Stimulated activated CD4-positive, alpha-beta T cell treated with anti-CD3 and anti-CD28 coated beads, Interleukin-1b, Interleukin-23, amount 100 ng/mL, for 48 hours (primary cell): ENCODE data around the gene GALNT16.
"Not testable (repeated sequence)": the region's sequence is repeated elsewhere in the genome, so short reads cannot be mapped to it uniquely, and the experiment has no call there.

ENCODE experiments used
- DNase-seq: peaks from one replicate; pipeline ENCODE4 v3.0.0-alpha.2; 2020

GALNT16 gene

GRCh38 chr14:69259527-69260189 is at the start of gene GALNT16:
TSS of gene GALNT16 (plus strand) at chr14:69260158. CDS start at chr14:69260291, 133 bp downstream.
- no peak for DNase-seq

GRCh38 chr14:69214393-69214792 is 45.6 kb upstream of the GALNT16 start:
- DNase-seq = no peak

- not testable (repeated sequence) for DNase-seq
Observed at GRCh38 chr14:69217663-69218062, 42.3 kb upstream of the GALNT16 start.

- DNase-seq = no peak
Observed at GRCh38 chr14:69224946-69225345, 35.0 kb upstream of the GALNT16 start.

GRCh38 chr14:69226178-69226577 is 33.8 kb upstream of the GALNT16 start:
- DNase-seq = no peak

- DNase-seq = no peak
Observed at GRCh38 chr14:69226736-69227135, 33.2 kb upstream of the GALNT16 start.

DNA sequence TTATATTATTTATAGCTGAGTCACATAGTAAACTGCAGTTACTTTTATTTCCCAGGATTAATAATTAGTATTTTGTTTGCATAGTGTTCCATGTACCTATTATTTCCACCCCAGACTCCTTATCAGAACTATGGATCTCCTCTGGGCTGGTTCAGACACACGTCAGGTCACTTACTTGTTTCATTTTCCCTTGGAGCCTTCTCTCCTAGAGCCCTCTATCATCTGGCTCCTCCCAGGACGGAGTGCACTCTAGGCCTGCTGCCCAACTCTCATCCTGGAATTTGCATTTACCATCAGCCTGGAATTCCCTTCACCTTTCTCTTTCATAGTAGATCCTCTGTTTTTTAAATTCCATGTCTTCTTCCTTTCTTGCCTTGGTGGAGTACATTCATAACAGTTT is 28.5 kb upstream of the GALNT16 start:
- no peak for DNase-seq

DNA sequence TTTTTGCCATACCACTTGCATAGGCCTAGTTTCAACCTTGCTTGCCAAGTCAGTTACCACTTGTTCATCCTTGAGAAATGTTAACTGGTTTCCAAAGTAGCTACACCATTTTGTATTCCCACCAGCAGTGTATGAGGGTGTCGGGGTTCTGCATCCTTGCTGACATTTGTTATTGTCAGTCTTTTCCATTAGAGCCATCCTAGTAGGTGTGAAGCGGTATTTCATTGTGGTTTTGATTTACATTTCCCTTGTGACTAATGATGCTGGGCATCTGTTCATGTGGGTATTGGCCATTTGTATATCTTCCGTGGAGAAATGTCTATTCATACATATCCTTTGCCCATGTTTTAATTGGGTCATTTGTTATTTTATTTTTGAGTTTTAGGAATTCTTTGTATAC is 27.6 kb upstream of the GALNT16 start:
- no peak for DNase-seq

DNA sequence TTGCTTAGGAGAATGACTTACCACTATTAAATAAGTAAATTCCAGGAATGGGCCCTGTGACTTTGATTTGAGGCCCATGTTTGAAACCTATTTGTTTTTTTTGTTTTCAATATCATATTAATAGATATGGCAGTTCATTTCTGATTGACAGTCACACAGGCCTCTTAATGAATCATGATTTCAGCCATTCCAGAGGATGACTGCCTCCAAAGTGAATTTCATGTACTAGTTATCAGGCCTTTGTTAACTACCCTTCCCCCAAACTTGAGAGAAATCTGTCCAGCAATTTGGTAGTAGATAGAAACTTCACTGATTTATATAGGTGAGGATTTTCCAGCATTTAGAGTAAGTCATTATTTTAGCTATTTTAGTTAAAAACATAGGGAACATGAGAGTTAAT is 25.9 kb upstream of the GALNT16 start:
- no peak for DNase-seq

GRCh38 chr14:69235708-69236107 is 24.2 kb upstream of the GALNT16 start:
- no peak for DNase-seq

- no peak for DNase-seq
Observed at GRCh38 chr14:69237142-69237541, 22.8 kb upstream of the GALNT16 start.

GRCh38 chr14:69237584-69237983 is 22.4 kb upstream of the GALNT16 start:
- no peak for DNase-seq

DNA sequence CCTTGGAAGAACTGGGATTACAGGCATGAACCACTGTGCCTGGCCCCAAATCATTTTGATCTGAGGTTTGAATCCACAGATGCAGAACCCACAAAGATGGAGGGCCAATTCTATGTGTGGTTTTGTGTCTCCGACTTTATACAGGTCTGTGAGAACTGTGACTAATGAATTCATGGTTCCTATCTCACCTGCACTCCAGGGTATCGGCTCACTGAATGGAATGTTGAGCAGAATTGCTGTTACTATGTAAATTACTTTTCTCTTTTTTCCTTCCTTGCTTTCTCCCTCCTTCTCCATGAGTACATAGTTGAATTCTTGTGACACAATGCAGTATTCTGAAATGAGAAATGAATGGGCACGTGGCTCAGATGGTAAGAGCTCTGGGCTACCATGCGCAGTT is 21.1 kb upstream of the GALNT16 start:
- DNase-seq = no peak

GRCh38 chr14:69240527-69241173 is 19.3 kb upstream of the GALNT16 start:
- no peak for DNase-seq

DNA sequence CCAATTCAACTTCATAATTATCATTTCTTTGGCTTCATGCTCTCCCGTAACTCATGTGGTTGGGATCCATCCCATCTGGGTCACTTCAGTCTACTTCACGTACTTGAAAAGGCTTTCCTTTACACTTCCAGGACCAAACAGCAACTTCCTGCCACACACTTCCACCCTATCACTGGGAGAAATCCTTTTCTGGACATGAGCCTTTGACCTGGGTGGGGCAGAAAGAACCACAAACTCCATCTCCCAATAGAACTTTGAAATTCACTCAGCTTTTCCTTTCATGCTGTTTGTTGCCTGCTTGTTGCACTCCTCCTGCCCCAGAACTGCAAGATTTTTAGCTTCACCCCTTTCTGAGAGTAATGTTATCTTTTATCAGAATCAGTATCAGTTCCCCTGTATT is 18.4 kb upstream of the GALNT16 start:
- no peak for DNase-seq

DNA sequence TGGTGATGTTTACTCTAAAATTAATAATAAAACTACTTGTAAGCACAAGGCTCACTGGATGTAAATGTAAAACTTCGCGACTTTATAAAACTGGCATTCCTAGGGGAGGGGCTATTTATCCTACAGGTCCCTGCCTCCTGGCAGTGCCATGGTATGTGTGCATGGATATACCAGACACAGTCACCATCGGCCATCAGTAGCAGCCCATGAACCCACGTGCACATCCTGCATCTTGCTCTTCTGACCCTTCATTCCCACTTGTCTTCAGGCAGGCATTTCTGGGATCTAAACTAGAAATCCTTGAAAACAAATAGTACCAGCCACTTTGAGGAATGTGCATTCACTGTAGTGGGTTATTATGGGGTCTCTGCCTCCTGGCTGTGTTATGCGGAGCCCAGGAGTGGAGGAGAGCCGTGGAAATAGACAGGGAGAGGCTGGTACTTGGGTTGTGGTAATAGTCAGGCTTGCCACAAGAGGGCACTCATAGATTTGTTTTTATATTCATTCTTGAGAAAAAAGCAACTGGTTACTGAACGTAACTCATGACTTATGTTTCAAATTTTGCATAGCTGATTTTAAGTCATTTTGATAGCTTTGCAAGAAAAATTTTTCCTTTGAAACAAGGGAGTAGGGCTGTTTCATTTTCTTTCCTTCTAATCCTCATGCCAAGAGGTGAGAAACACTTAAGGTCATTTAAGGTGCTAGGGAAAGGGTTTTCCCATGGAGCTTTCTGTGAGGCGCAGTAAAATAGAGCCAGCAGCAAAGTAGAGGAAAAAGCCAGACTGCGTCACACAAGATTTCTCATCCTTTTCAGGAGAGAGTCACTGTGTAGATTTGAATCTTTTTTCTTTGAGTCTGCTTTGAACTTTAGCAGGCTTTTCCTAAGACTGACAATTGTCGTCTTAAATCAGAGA is 17.4 kb upstream of the GALNT16 start:
- DNase-seq = peak; percentile 40

DNA sequence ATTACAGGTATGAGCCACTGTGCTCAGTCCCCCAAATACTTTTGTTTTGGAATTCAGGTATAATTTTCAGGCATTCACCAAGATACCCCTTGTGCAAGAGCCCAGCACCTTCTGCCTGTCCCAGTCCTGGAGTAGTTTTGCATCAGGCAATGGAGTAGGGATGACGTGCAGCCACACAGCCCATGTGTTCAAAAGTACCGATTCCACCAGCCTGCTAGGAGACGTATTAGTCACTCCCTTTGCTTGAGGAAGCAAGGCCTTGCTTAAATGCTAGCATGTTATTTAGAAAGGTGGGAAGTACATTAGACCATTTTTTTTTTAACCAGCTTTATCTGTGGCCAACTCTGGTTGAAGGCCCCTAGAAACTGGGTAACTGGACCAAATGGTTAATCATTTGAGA is 15.0 kb upstream of the GALNT16 start:
- DNase-seq = no peak

DNA sequence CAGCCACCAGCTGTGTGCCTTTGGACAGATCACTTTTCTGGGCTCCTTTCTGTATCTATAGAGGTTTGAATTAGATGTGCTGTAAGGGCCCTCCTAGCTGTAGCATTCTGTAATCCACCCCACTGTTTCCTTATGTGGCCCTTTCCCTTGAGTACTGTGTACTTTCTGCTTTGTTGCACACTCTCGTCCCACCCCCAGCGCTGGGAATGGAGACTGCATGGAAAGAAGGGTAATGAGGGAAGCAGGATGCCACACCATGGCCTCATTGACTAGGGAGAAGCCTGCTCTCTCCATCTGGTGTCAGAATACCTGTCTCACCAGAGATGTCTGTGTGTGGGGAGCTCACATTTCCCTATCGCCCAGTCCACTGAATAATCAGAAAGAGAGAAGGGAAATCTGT is 13.6 kb upstream of the GALNT16 start:
- no peak for DNase-seq

DNA sequence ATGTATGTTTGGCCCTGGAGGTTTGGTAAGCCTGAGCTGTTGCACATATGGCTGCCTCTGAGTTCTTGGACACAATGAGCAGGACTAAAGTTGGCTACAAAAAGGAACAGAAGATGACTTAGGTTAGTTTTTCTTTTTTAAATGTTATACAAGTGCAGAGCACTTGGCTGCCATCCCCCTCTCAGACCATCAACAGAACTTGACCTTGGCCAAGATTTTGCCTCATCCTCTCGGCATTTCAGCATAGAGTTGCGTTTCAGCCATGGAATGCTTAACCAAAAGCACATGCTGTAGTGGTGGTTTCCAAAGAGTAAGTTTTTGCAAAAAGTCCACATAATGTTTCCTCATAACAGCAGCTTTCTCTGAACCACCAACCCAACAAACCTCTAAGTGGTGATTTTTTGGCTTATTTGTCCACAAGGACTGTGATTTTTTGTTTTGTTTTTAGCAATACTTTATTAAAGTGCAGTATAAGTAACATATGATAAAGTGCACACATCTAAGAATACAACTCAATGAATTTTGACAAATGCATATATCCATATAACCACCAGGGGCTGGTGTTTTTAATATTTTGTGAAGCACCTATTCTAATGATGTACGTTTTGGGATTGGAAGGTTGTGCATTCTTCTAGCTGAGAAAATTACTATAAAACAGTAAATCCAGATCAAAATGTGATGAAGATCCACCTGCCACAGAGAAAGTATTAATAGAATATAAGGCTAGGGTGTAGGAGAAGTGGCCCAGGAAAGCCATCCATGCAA is 12.1 kb upstream of the GALNT16 start:
- no peak for DNase-seq

GRCh38 chr14:69249603-69250002 is 10.4 kb upstream of the GALNT16 start:
- no peak for DNase-seq

DNA sequence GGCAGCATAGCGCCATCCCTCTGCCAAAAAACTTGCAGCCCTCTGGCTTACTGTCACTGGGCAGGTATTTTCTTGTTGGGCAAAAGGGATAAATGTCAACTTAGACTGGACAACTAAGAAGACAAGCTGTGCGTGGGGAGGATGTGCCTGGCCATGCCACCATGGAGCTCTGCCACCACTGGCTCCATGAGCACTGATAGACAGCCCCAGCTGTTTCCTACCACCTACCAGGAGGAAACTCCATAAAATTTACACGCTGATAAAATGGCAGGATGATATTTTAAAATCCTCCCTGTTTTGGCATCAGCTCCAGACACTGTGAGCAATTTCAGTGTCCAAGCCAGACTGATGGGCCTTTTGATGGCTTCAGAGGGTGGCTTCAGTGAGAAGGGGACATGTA is 7.1 kb upstream of the GALNT16 start:
- DNase-seq = no peak

DNA sequence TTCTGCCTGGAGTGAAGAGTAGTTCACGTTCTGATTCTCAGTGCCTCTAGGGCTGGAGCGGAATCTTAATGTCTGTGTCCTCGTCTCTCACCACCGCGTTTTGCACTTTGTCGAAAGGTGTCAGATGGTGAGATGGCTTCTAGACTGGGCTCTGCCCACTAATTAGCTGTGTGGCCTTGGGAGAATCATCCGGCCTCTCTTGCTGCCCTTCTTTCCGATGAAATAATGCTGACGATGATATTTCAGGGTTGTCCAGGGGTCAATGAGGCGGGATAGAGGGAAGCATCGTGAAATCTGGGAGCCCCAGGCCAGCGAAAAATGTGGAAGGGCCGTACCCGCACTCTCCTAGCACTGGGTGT is 811 bp upstream of the GALNT16 start:
- DNase-seq = no peak

DNA sequence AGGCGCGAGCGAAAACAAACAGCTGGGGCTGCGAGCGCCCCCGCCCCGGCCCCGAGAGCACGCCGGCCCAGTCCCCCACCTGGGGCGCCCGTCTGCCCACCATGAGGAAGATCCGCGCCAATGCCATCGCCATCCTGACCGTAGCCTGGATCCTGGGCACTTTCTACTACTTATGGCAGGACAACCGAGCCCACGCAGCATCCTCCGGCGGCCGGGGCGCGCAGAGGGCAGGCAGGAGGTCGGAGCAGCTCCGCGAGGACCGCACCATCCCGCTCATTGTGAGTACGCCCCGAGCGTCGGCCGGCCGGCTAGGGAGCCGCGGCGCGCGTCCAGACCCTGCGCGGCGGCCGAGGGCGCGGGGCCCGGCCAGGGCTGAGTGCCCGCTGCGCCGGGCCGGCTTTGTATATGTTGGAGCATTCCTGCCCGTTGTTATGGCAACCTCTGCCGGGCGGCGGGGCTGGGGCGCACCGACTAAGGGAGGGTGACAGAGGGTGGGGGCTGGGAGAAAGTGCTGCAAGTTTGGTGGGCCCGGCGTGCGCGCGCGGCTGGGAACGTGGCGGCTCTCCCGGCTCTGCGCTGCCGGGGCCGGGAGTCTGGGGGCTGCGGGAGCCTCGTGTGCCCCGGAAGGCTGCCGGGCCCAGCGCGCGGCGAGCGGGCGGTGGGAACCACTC is 367 bp downstream of the GALNT16 start:
- no peak for DNase-seq
